RWPE2 (cell line): ENCODE data around the gene PNMT.
A peak's percentile ranks its signal among the peaks of the same experiment; 100 is the strongest.

Source experiments
- ATAC-seq: fragments of 200-7000 bp; cut with Tn5 transposase; 3 replicates; pipeline ENCODE4 v1.9.1; 2021; ENCODE audit warnings: low read depth
- DNase-seq: peaks from one replicate; pipeline ENCODE4 v3.0.0-alpha.2; 2020; ENCODE audit warnings: low spot score
- H3K27ac ChIP-seq: fragments of 450-650 bp; 2 replicates; pipeline ENCODE4 v1.5.1; 2017; ENCODE audit warnings: mild to moderate bottlenecking; ENCODE audit not compliant: poor library complexity, severe bottlenecking
- H3K27me3 ChIP-seq: fragments of 250-450 bp; sonication (Bioruptor Pico); 2 replicates; pipeline ENCODE4 v1.5.1; 2021; ENCODE audit warnings: mild to moderate bottlenecking, moderate library complexity; ENCODE audit not compliant: insufficient read depth, poor library complexity, severe bottlenecking
- H3K36me3 ChIP-seq: fragments of 250-450 bp; sonication (Bioruptor Pico); 2 replicates; pipeline ENCODE4 v1.5.1; 2020; ENCODE audit warnings: low read depth, mild to moderate bottlenecking, moderate library complexity
- H3K4me1 ChIP-seq: fragments of 250-450 bp; sonication (Bioruptor Pico); 2 replicates; pipeline ENCODE4 v1.5.1; 2021; ENCODE audit warnings: mild to moderate bottlenecking, moderate library complexity; ENCODE audit not compliant: insufficient read depth, poor library complexity, severe bottlenecking
- H3K4me3 ChIP-seq: fragments of 250-450 bp; sonication (Bioruptor Pico); 2 replicates; pipeline ENCODE4 v1.5.1; 2021; ENCODE audit warnings: mild to moderate bottlenecking, moderate library complexity; ENCODE audit not compliant: severe bottlenecking
- H3K9me3 ChIP-seq: fragments of 250-450 bp; sonication (Bioruptor Pico); 2 replicates; pipeline ENCODE4 v1.5.1; 2021; ENCODE audit warnings: mild to moderate bottlenecking, moderate library complexity; ENCODE audit not compliant: severe bottlenecking
- TF ChIP-seq, protein P1 (sequence below): fragments of 450-650 bp; IDR thresholded peaks from one replicate; pipeline ENCODE4 v1.5.1; 2017; ENCODE audit warnings: mild to moderate bottlenecking, moderate library complexity; ENCODE audit not compliant: poor library complexity, severe bottlenecking

Gene PNMT

DNA sequence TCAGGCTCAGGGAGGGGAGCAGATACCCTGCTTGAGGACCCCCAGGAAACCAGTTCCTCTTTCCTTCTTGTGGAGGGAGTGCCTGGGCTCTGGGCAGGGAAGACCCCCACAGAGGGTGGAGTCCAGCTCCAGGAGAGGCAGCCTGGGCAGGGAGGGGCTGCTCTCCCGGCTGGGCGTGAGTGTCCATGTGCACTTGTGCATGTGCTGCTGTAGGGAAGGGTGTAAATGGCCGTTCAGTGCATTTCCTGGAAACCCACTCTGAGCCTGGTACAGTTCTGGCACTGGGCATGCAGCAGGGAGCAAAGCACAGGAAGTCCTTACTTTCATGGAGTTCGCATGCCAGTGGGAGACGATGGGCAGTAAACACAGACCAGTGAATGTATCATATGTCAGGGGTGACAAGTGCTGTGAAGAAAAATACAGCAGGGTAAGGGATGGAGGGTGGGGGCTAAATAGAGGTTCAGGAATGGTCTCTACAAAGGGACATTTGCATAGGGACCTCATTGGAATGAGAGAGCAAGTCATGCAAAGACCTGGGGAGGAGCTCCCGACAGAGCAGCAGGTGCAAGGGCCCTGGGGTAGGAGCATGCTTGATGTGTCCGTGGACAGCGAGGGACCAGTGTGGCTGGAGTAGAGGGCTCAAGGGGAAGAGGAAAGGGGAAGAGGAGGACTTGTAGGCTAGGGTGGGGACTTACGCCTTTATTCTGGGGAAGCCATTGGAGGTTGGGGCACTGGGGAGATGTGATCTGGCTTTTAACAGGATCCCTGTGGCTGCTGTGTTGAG lies 25.8 kb upstream of the PNMT start:
- Histone ChIP-seq H3K27ac (no peak overlapping the region), H3K27me3 (no peaks in the 10 kb centered on the region)
- TF ChIP-seq, protein P1, sequence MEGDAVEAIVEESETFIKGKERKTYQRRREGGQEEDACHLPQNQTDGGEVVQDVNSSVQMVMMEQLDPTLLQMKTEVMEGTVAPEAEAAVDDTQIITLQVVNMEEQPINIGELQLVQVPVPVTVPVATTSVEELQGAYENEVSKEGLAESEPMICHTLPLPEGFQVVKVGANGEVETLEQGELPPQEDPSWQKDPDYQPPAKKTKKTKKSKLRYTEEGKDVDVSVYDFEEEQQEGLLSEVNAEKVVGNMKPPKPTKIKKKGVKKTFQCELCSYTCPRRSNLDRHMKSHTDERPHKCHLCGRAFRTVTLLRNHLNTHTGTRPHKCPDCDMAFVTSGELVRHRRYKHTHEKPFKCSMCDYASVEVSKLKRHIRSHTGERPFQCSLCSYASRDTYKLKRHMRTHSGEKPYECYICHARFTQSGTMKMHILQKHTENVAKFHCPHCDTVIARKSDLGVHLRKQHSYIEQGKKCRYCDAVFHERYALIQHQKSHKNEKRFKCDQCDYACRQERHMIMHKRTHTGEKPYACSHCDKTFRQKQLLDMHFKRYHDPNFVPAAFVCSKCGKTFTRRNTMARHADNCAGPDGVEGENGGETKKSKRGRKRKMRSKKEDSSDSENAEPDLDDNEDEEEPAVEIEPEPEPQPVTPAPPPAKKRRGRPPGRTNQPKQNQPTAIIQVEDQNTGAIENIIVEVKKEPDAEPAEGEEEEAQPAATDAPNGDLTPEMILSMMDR = no peak

DNA sequence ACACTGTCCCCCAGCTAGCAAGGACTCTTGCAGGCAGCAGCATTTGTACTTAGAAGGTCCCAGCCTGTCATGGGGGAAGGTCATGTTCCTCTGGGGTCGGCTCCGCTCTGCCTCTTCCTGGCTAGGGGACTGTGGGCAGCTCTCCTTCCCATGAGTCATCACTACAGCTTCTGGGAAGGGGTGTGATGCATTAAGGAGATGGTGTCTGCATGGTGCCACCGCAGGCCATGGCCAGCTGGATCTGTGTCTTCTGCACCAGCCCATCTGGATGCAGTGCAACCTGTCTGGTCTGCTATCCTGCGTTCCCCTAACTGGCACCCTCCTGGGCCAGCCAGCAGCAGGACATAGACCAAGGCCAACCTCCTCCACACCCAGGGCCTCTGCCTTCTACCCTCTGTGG lies 25.0 kb upstream of the PNMT start:
- no peak overlapping the region for H3K27ac ChIP-seq
- no peaks in the 10 kb centered on the region for H3K36me3 ChIP-seq
- TF ChIP-seq, protein P1 = no peak
- H3K9me3 ChIP-seq = no peaks in the 10 kb centered on the region
- no peaks in the 10 kb centered on the region for H3K27me3 ChIP-seq
- H3K4me3 ChIP-seq = no peak overlapping the region
- ATAC-seq = 0 out of 3 replicates have a peak, but pooled peaks have one; percentile 12
- H3K4me1 ChIP-seq = no peaks in the 10 kb centered on the region
- DNase-seq = no peak

More for the DNA sequence above, 25.8 kb upstream of the PNMT start:
- no peaks in the 10 kb centered on the region for H3K36me3 ChIP-seq
- no peak for ATAC-seq
- no peaks in the 10 kb centered on the region for H3K9me3 ChIP-seq
- H3K4me1 ChIP-seq = no peaks in the 10 kb centered on the region
- no peak overlapping the region for H3K4me3 ChIP-seq
- DNase-seq = no peak

DNA sequence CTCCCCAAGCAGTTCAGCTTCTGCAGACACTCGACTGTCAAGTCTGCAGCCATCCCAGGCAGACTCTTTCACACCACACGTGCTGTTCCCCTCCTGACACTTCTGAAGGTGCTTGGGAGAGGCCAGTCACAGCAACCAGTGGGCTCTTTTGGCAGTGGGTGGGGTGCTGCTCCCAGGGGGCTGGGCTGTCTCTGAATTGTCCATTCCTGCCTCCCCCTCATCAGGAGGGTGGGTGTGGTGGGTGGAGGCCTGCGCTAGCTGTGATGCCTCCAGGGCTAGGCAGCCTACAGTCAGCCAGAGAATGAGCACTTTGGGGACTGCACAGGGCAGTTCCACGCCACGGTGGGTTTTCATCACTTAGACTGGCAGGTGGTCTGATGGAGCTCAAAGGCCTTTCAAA lies 21.0 kb upstream of the PNMT start:
- no peak overlapping the region for H3K4me3 ChIP-seq
- no peak overlapping the region for H3K27ac ChIP-seq
- no peaks in the 10 kb centered on the region for H3K4me1 ChIP-seq
- H3K36me3 ChIP-seq = no peaks in the 10 kb centered on the region
- TF ChIP-seq, protein P1 = no peak
- H3K9me3 ChIP-seq = no peaks in the 10 kb centered on the region
- no peaks in the 10 kb centered on the region for H3K27me3 ChIP-seq
- no peak for DNase-seq
- ATAC-seq = no peak

DNA sequence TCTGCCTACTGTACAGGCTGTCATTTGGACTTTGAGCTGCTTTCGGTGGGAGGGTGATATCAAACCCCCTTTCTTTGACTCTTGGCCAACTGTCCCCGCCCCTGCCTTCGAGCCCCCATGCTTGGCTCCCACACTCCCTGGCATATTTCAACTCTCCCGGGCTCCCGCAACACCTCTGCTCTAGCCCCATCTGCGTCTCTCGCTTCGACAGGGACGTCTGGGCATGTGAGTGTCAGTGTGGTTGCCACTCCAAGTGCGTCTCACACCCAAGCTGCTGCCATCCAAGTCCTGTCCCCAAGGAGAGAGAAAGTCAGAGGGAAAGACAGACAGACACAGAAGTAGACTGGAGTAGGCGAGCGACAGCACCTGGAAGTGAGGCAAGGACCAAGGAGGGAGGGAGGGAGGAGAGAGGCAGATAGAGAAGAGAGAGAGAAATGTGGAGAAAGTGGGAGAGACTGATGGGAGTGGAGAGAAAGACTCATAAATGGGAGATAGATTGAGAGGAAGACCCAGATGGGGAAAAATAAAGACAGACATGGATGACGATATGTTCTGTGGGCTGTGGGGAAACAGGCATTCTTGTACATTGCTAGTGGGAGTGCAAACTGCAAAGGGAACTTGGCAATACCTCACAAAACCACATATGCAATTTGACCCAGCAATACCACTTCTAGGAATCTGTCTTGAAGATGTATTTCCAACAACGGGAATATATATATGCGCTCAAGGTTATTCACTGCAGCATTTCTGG lies 19.5 kb upstream of the PNMT start:
- Histone ChIP-seq H3K36me3 (no peaks in the 10 kb centered on the region), H3K9me3 (no peaks in the 10 kb centered on the region), H3K4me1 (no peaks in the 10 kb centered on the region), H3K4me3 (no peak overlapping the region), H3K27ac (no peak overlapping the region), H3K27me3 (no peaks in the 10 kb centered on the region)
- ATAC-seq = no peak
- TF ChIP-seq, protein P1 = no peak
- no peak for DNase-seq

DNA sequence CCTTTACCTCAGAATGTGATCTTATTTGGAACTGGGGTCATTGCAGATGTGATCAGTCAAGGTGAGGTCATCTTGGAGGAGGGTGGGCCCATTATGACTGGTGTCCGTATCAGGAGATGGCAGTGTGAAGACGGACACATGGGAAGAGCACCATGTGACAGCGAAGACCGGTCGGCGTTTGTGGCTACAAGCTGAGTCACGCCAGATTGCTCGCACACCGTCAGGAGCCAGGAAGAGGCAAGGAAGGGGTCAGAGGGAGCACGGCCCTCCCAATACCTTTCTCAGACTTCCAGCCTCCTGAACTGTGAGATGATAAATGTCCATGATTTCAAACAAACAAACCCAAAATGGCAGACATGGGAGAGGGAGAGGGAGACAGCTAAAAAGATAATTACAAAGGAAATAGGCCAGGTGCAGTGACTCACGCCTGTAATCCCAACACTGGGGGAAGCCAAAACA lies 18.1 kb upstream of the PNMT start:
- Histone ChIP-seq H3K27me3 (no peaks in the 10 kb centered on the region), H3K4me1 (no peaks in the 10 kb centered on the region), H3K36me3 (0 out of 2 replicates have a peak, but pooled peaks cover 3% of the 10 kb centered on the region), H3K9me3 (no peaks in the 10 kb centered on the region), H3K27ac (no peak overlapping the region), H3K4me3 (no peak overlapping the region)
- no peak for DNase-seq
- ATAC-seq = no peak
- TF ChIP-seq, protein P1 = no peak
